HepG2 (cell line): ENCODE measurements around the gene ZXDC. TPM values are rescaled to one million over a fixed set of nuclear protein-coding genes. Genes with fewer than 3 reads are reported as not detected.

Source experiments
- ATAC-seq: fragments of 200-7000 bp; cut with Tn5 transposase; 3 replicates; pipeline ENCODE4 v1.9.1; 2020; ENCODE audit warnings: mild to moderate bottlenecking, moderate library complexity
- BruUV-seq: library from RNA; stranded (reverse); fragments of 400-500 nt; replicated peaks from 2 replicates; lab custom pipeline; 2021; lab: Mats Ljungman, UMichigan
- CTCF ChIA-PET: fragments of 300-600 bp; formaldehyde crosslinking; extraction: SDS; loops from one replicate; lab custom pipeline; 2021; ENCODE audit warnings: low total read pairs, inconsistent platforms, low intra/inter-chr PET ratio; lab: Yijun Ruan, JAX
- POLR2A ChIA-PET: fragments of 350-600 bp; sonication (Branson Sonifier 250); formaldehyde crosslinking; loops from one replicate; lab custom pipeline; 2020; ENCODE audit warnings: antibody characterized with exemption, inconsistent platforms; lab: Yijun Ruan, JAX
- DNase-seq: peaks from one replicate; pipeline ENCODE4 v3.0.0-alpha.2; 2015; ENCODE audit warnings: low spot score
- FAIRE-seq: peaks from 3 replicates; lab custom pipeline; 2011; peaks lifted over from hg19 to GRCh38; lab: Jason Lieb, UNC
- H2AFZ ChIP-seq: one replicate; pipeline ENCODE4 v1.6.1; 2011; ENCODE audit warnings: low read length, inconsistent platforms
- H3K27ac ChIP-seq: fragments of 300-600 bp; 3 replicates; pipeline ENCODE4 v1.8.0; 2011; ENCODE audit warnings: mixed run types, mild to moderate bottlenecking, mixed read lengths, low read length, inconsistent platforms; ENCODE audit not compliant: insufficient read depth; ENCODE audit errors: extremely low read length
- H3K27me3 ChIP-seq, 2 experiments: fragments of 200-600 bp in 1 of 2; 2 replicates in 1 of 2; 3 replicates in 1 of 2; pipeline versions ENCODE4 v1.6.0 to v1.8.0; 2011; ENCODE audit warnings: low read length in 2 of 2, mild to moderate bottlenecking in 2 of 2, moderate library complexity in 2 of 2, inconsistent platforms in 1 of 2; ENCODE audit not compliant: insufficient read depth in 2 of 2, control insufficient read depth in 1 of 2
- H3K36me3 ChIP-seq, 2 experiments: fragments of 200-600 bp in 1 of 2; replicated peaks in 1 of 2; 2 replicates in 1 of 2; 3 replicates in 1 of 2; pipeline versions ENCODE4 v1.5.1 to v1.8.0; 2011; ENCODE audit warnings: low read length in 2 of 2, inconsistent platforms in 1 of 2; ENCODE audit not compliant: insufficient read depth in 2 of 2, control insufficient read depth in 1 of 2
- H3K4me1 ChIP-seq: 2 replicates; pipeline ENCODE4 v1.5.1; 2012; ENCODE audit warnings: low read length, inconsistent platforms; ENCODE audit not compliant: insufficient read depth
- H3K4me2 ChIP-seq: 2 replicates; pipeline ENCODE4 v1.6.0; 2011; ENCODE audit warnings: low read depth, low read length, inconsistent platforms
- H3K4me3 ChIP-seq, 3 experiments: fragments of 200-600 bp in 1 of 3; sonication (generic), shearing (Covaris generic) in 1 of 3; replicated peaks in 1 of 3; 2 replicates each; pipeline ENCODE4 v1.5.1; 2011 to 2016; ENCODE audit warnings: low read length in 3 of 3, inconsistent platforms in 2 of 3, low read depth in 2 of 3, mild to moderate bottlenecking in 2 of 3, control low read depth in 1 of 3, mixed read lengths in 1 of 3; ENCODE audit not compliant: insufficient read depth in 1 of 3
- H3K79me2 ChIP-seq: one replicate; pipeline ENCODE4 v1.6.1; 2011; ENCODE audit warnings: low read length, inconsistent platforms; ENCODE audit not compliant: insufficient read depth
- H3K9ac ChIP-seq: 2 replicates; pipeline ENCODE4 v1.6.0; 2011; ENCODE audit warnings: mild to moderate bottlenecking, low read depth, low read length, inconsistent platforms; ENCODE audit not compliant: insufficient read depth
- H3K9me3 ChIP-seq: 2 replicates; pipeline ENCODE4 v1.5.1; 2012; ENCODE audit warnings: mild to moderate bottlenecking, low read length
- H4K20me1 ChIP-seq: 2 replicates; pipeline ENCODE4 v1.6.0; 2011; ENCODE audit warnings: inconsistent platforms, mild to moderate bottlenecking, low read length, moderate library complexity; ENCODE audit not compliant: insufficient read depth
- ZNF232 ChIP-seq: sonication (generic); formaldehyde crosslinking; IDR thresholded peaks from 2 replicates; pipeline ENCODE4 v1.4.0; 2020; ENCODE audit warnings: missing genetic modification reagents, borderline replicate concordance
- ZNF441 ChIP-seq: sonication (generic); formaldehyde crosslinking; IDR thresholded peaks from 2 replicates; pipeline ENCODE4 v1.7.0; 2021; ENCODE audit warnings: missing genetic modification reagents, borderline replicate concordance
- WGBS: methylation state at CpG from one replicate; pipeline ENCODE4 v1.1.6; 2017; ENCODE audit warnings: low lambda C conversion rate; 5-methylcytosine and 5-hydroxymethylcytosine counted together
- in situ Hi-C: cut with HindIII; loops from 2 replicates; pipeline ENCODE4 v1.10.0; 2017; ENCODE audit warnings: low pct_unique_long_range_greater_than_20kb; ENCODE audit not compliant: extremely low pct_ligation_motif_present
- intact Hi-C: fragments of 100-400 bp; cut with micrococcal nuclease; formaldehyde crosslinking; loops from one replicate; pipeline ENCODE4 v1.10.0; 2022; ENCODE audit not compliant: unreplicated experiment
- polyA plus RNA-seq, 8 experiments: library from polyadenylated mRNA; depleted of rRNA in 3 of 8; stranded (reverse) in 7 of 8; unstranded in 1 of 8; fragments of >200 nt; fragmentation: Illumina TruSeq in 4 of 8; extraction: Trizol in 4 of 8; gene quantifications; 2 replicates each; pipeline versions ENCODE4 v1.2.1 to v1.2.3, GENCODE V29; 2011 to 2016; ENCODE audit warnings: low read depth in 4 of 8, missing spikeins in 1 of 8, mixed read lengths in 1 of 8; ENCODE audit not compliant: insufficient read depth in 1 of 8
- total RNA-seq, 5 experiments: library from RNA; depleted of rRNA; stranded (reverse); fragments of >200 nt; fragmentation: Illumina TruSeq; extraction: Trizol; gene quantifications; 2 replicates each; pipeline ENCODE4 v1.2.3, GENCODE V29; 2016; ENCODE audit warnings: low read depth in 1 of 5
- TF ChIP-seq, protein P1 (sequence below): IDR thresholded peaks from 2 replicates; pipeline ENCODE4 v1.6.1; 2016; ENCODE audit warnings: missing genetic modification reagents, missing compliant biosample characterization

Gene ZXDC
- total and polyA plus RNA-seq, 2 of the 13 experiments (the other 11 are each of a cell fraction or from before 2014, with no cell fraction given) = 17.6 to 21.2 TPM

- intact Hi-C loops = loop anchor here (1.0 to 10.0 kb wide), 3 partner anchors 8 to 56 kb away; partner anchors contain the start of gene C3orf22
- WGBS = 47% methylated on average over 2 of the region's 4 CpGs
- no TSS peak for BruUV-seq
- CTCF ChIA-PET = no interaction called here
- H3K79me2 ChIP-seq = no peaks in the 10 kb centered on the region
- H2AFZ ChIP-seq = no peak overlapping the region
- POLR2A ChIA-PET = interaction anchor here (1.2 to 3.1 kb wide), 2 partner anchors 20 to 25 kb away, joined by 4 to 10 read pairs; partner anchors contain the start of genes CHST13 and UROC1
- no peaks in the 10 kb centered on the region for H3K9me3 ChIP-seq
- no peak for TF ChIP-seq ZNF441 (CRISPR knock-in tag)
- H3K27ac ChIP-seq = no peak overlapping the region
- no peaks in the 10 kb centered on the region for H3K36me3 ChIP-seq
- no peak overlapping the region for H3K9ac ChIP-seq
- no peaks in the 10 kb centered on the region for H4K20me1 ChIP-seq
- H3K4me1 ChIP-seq = peaks cover 36% of the 10 kb centered on the region
- H3K4me2 ChIP-seq = peak overlapping the region; percentile 30
- H3K27me3 ChIP-seq = no peaks in the 10 kb centered on the region
- ATAC-seq (no peak; the same call in 2 of the 3 replicates), DNase-seq (no peak), FAIRE-seq (no peak)
- in situ Hi-C loops = no loop called here
- H3K4me3 ChIP-seq = no peak overlapping the region; a peak in 1 of 6 replicates
Measured at GRCh38 chr3:126498461-126498860, 22.8 kb upstream of the ZXDC start.

DNA sequence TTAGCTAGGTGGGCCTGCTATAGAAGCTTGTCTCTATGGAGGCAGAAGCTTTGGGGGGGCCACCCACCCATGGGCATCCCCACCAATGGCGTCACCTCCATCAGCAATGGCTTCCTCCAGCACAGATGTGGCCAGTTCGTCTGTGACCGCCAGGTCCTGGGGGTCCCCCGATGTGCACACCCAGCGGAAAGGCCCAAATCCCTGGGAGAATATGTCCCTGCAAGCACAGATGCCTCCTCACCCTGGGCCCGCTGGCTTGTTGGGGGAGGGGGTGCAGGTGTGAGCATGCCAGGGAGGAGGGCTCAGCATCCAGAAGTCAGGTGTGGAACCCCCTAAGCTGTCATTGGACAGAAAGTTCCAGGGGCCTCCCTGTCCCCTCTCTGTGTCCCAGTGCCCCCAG is 22.3 kb upstream of the ZXDC start:
- Histone ChIP-seq H3K79me2 (no peaks in the 10 kb centered on the region), H2AFZ (no peak overlapping the region), H4K20me1 (no peaks in the 10 kb centered on the region), H3K36me3 (no peaks in the 10 kb centered on the region), H3K27ac (no peak overlapping the region), H3K4me2 (no peak overlapping the region), H3K27me3 (no peaks in the 10 kb centered on the region), H3K9me3 (no peaks in the 10 kb centered on the region), H3K4me3 (no peak overlapping the region), H3K9ac (no peak overlapping the region), H3K4me1 (peaks cover 36% of the 10 kb centered on the region)
- DNase-seq (no peak), FAIRE-seq (no peak), ATAC-seq (no peak)
- no TSS peak for BruUV-seq
- POLR2A ChIA-PET = interaction anchor here (1.2 to 3.1 kb wide), 2 partner anchors 21 to 25 kb away, joined by 4 to 10 read pairs; partner anchors contain the start of genes CHST13 and UROC1
- in situ Hi-C loops = no loop called here
- intact Hi-C loops = loop anchor here (1.0 to 10.0 kb wide), 3 partner anchors 8 to 57 kb away; partner anchors contain the start of gene C3orf22
- WGBS = no CpG with 5 or more reads among the region's 6 CpGs
- TF ChIP-seq, protein P1, sequence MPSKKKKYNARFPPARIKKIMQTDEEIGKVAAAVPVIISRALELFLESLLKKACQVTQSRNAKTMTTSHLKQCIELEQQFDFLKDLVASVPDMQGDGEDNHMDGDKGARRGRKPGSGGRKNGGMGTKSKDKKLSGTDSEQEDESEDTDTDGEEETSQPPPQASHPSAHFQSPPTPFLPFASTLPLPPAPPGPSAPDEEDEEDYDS = no peak
- TF ChIP-seq ZNF232 = no peak
- TF ChIP-seq, all 625 proteins: peak for 0
- CTCF ChIA-PET = no interaction called here
